ENCODE data around the gene S100A3. TPM values are rescaled to one million over a fixed set of nuclear protein-coding genes. Genes with fewer than 3 reads are reported as not detected.

S100A3 gene
- total RNA-seq, 1 experiment from 2014 or later, result not detected

DNA sequence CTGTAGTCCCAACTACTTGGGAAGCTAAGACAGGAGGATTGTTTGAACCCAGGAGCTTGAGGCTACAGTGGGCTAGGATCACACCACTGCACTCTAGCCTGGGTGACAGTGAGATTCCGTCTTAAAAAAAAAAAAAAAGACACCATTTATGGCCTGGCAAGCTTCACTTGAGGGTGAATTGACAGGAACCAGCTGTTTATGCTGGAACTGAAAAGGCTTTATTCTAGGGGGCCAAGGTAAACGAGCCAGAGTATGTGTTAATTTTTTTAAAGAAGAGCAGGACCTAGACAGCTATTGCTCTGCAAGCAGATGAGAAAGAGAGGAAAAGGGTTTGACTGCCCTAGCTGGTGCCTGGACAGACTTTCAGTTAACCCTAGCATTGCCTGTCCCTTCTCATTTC lies 50.3 kb downstream of the S100A3 start:
- Mint-ChIP-seq H3K4me1 (ENCODE audit: low read depth, unreplicated experiment) (no peaks in the 10 kb centered on the region), H3K4me3 (ENCODE audit: low read depth, unreplicated experiment) (no peak overlapping the region), H3K27me3 (ENCODE audit: unreplicated experiment) (peaks cover 62% of the 10 kb centered on the region), H3K9me3 (ENCODE audit: low read depth, unreplicated experiment) (no peaks in the 10 kb centered on the region), H3K36me3 (ENCODE audit: insufficient read depth, unreplicated experiment) (no peaks in the 10 kb centered on the region), H3K27ac (ENCODE audit: unreplicated experiment) (no peak overlapping the region)
- no peak for DNase-seq
- TF ChIP-seq, protein P1, sequence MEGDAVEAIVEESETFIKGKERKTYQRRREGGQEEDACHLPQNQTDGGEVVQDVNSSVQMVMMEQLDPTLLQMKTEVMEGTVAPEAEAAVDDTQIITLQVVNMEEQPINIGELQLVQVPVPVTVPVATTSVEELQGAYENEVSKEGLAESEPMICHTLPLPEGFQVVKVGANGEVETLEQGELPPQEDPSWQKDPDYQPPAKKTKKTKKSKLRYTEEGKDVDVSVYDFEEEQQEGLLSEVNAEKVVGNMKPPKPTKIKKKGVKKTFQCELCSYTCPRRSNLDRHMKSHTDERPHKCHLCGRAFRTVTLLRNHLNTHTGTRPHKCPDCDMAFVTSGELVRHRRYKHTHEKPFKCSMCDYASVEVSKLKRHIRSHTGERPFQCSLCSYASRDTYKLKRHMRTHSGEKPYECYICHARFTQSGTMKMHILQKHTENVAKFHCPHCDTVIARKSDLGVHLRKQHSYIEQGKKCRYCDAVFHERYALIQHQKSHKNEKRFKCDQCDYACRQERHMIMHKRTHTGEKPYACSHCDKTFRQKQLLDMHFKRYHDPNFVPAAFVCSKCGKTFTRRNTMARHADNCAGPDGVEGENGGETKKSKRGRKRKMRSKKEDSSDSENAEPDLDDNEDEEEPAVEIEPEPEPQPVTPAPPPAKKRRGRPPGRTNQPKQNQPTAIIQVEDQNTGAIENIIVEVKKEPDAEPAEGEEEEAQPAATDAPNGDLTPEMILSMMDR (IDR thresholded peaks at IDR 0.05; ENCODE audit: unreplicated experiment), result no peak
- BruUV-seq (replicated peaks), result no TSS peak
- CTCF ChIA-PET, result no interaction called here
- intact Hi-C loops (cut with micrococcal nuclease; ENCODE audit: unreplicated experiment), result no loop called here

Other genes starting within 250 kb of the S100A3 start
- gene PGLYRP3, start 236.3 kb downstream of the S100A3 start, total RNA-seq (2022), result not detected in 2 replicates
- 0.38 TPM in 1 of 2 replicates, not detected in the other for gene PGLYRP4, start 200.4 kb downstream of the S100A3 start, total RNA-seq (2022)
- 5.0 and 10.6 TPM in 2 replicates for gene S100A9, start 191.4 kb downstream of the S100A3 start, total RNA-seq (2022)
- not detected in 2 replicates for gene S100A12, start 173.6 kb downstream of the S100A3 start, total RNA-seq (2022)
- gene S100A8, start 158.2 kb downstream of the S100A3 start, total RNA-seq (2022), result not detected in 2 replicates
- gene S100A7A, start 132.7 kb downstream of the S100A3 start, total RNA-seq (2022), result not detected in 2 replicates
- not detected in 2 replicates for gene S100A7, start 88.6 kb downstream of the S100A3 start, total RNA-seq (2022)
- 1,521 and 2,023 TPM in 2 replicates for gene S100A6, start 13.3 kb downstream of the S100A3 start, total RNA-seq (2022)
- not detected in 2 replicates for gene S100A5, start 8.3 kb downstream of the S100A3 start, total RNA-seq (2022)
- gene S100A4, start 3.5 kb downstream of the S100A3 start, total RNA-seq (2022), result 19.8 and 20.5 TPM in 2 replicates
- gene S100A2, start 16.6 kb upstream of the S100A3 start, total RNA-seq (2022), result 11.1 and 14.1 TPM in 2 replicates
- gene S100A16, start 63.9 kb upstream of the S100A3 start, total RNA-seq (2022), result 247 and 255 TPM in 2 replicates
- gene S100A14, start 67.1 kb upstream of the S100A3 start, total RNA-seq (2022), result 74.6 and 106 TPM in 2 replicates
- 104 and 117 TPM in 2 replicates for gene S100A13, start 78.2 kb upstream of the S100A3 start, total RNA-seq (2022)
- gene S100A1, start 79.2 kb upstream of the S100A3 start, total RNA-seq (2022), result not detected in 2 replicates
- 93.7 and 100 TPM in 2 replicates for gene CHTOP, start 84.8 kb upstream of the S100A3 start, total RNA-seq (2022)
- gene SNAPIN, start 109.4 kb upstream of the S100A3 start, total RNA-seq (2022), result 45.0 and 46.8 TPM in 2 replicates
- gene ILF2, start 121.7 kb upstream of the S100A3 start, total RNA-seq (2022), result 253 and 292 TPM in 2 replicates
- gene NPR1, start 129.4 kb upstream of the S100A3 start, total RNA-seq (2022), result not detected in 2 replicates
- 55.9 and 57.1 TPM in 2 replicates for gene INTS3, start 178.8 kb upstream of the S100A3 start, total RNA-seq (2022)
- gene SLC27A3, start 226.1 kb upstream of the S100A3 start, total RNA-seq (2022), result 9.0 and 11.9 TPM in 2 replicates

Measured in Calu3 (cell line).